Astrocyte of the cerebellum (primary cell): Measurements from ENCODE around the gene DCUN1D1.

Experiments
- DNase-seq: peaks from one replicate; pipeline ENCODE4 v3.0.0-alpha.2; 2011; ENCODE audit warnings: low read depth
- H3K4me3 ChIP-seq: 2 replicates; pipeline ENCODE4 v1.5.1; 2011; ENCODE audit warnings: mild to moderate bottlenecking, low read depth, low read length, moderate library complexity
- CTCF ChIP-seq: IDR thresholded peaks from 2 replicates; pipeline ENCODE4 v1.5.1; 2012; ENCODE audit warnings: low read length, low read depth, moderate library complexity, mild to moderate bottlenecking; ENCODE audit errors: missing control alignments
- in situ Hi-C: cut with HindIII; loops from 2 replicates; pipeline ENCODE4 v1.10.0; 2017; ENCODE audit warnings: low sequenced_read_pairs

DCUN1D1 gene

GRCh38 chr3:182978387-182978786 lies 2.0 kb downstream of the DCUN1D1 start:
- DNase-seq, result no peak
- in situ Hi-C loops, result no loop called here
- TF ChIP-seq CTCF, result no peak
- no peak overlapping the region for H3K4me3 ChIP-seq

GRCh38 chr3:182973047-182973446 lies 7.3 kb downstream of the DCUN1D1 start:
- no peak for DNase-seq
- no peak for TF ChIP-seq CTCF
- H3K4me3 ChIP-seq, result no peak overlapping the region
- in situ Hi-C loops, result no loop called here

GRCh38 chr3:182972387-182972786 lies 8.0 kb downstream of the DCUN1D1 start:
- in situ Hi-C loops, result no loop called here
- no peak for TF ChIP-seq CTCF
- no peak for DNase-seq
- H3K4me3 ChIP-seq, result no peak overlapping the region

GRCh38 chr3:182971637-182972036 lies 8.7 kb downstream of the DCUN1D1 start:
- in situ Hi-C loops, result no loop called here
- peak; percentile 19 for DNase-seq
- H3K4me3 ChIP-seq, result no peak overlapping the region
- no peak for TF ChIP-seq CTCF

- H3K4me3 ChIP-seq, result no peak overlapping the region
- TF ChIP-seq CTCF, result no peak
- in situ Hi-C loops, result no loop called here
- DNase-seq, result no peak
Observed at GRCh38 chr3:182970811-182971418, 9.4 kb downstream of the DCUN1D1 start.

GRCh38 chr3:182969853-182970252 lies 10.5 kb downstream of the DCUN1D1 start:
- in situ Hi-C loops, result no loop called here
- TF ChIP-seq CTCF, result no peak
- no peak for DNase-seq
- H3K4me3 ChIP-seq, result no peak overlapping the region
